ENCODE results near the gene LANCL1. TPM values are rescaled to one million over a fixed set of nuclear protein-coding genes. Genes with fewer than 3 reads are reported as not detected.
"Not testable (repeated sequence)": the region's sequence is repeated elsewhere in the genome, so short reads cannot be mapped to it uniquely, and the experiment has no call there.

Gene LANCL1
- total RNA-seq, 1 experiment from 2014 or later, result 49.9 TPM

DNA sequence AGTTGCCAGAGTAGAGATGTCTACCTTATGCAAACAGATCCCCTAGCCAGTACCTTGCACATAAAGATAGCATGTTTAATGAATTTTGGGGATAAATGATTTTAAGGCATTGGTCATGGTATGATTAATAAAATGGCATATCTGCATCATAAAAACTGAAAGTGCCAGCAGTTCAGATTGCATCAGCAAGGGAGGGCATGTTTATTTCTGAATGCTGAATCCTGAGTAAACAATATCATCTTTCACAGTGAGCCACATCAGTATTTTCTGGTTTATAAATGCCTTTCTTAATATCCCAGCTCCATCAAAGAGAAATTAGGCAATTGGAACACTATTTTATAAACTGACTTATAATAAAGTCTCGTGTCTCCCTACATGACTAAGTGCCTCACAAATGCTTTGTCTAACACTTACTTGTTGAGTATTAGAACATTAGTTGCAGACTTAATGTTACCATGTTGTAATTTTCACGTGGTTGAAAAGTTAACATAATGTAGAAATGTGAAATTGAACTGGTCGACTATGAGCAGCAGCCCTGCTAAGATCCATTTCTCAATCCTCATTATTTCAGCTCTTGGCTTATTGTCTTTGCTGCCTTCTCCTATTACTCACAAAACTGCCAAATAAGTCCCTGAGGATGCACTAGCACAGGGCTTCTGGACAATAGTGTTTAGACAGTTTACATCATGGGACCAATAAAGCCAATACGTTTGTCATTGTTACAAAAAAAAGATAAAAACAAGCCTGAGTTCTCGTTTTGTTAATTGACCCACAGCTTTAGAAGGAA is 48.0 kb downstream of the LANCL1 start:
- Histone ChIP-seq H4K8ac (replicated peaks; ENCODE audit: insufficient read length, low read depth, low read length) (no peak overlapping the region), H2BK15ac (ENCODE audit: low read depth, low read length) (no peak overlapping the region), H3K27ac (ENCODE audit: insufficient read length, low read depth, low read length) (no peak overlapping the region), H3K4me2 (ENCODE audit: insufficient read depth, insufficient read length, low read length) (no peak overlapping the region), H2AFZ (ENCODE audit: low read length) (no peak overlapping the region), H3T11ph (ENCODE audit: low read length) (no peak overlapping the region), H2BK12ac (ENCODE audit: insufficient read length, low read depth, low read length) (no peak overlapping the region), H3K4me1 (ENCODE audit: insufficient read depth, low read length) (no peaks in the 10 kb centered on the region), H3K56ac (ENCODE audit: insufficient read length, low read depth, low read length) (no peak overlapping the region), H3K9ac (ENCODE audit: extremely low read depth, insufficient read length, low read length) (no peak overlapping the region), H3K4ac (ENCODE audit: low read depth, low read length) (no peak overlapping the region), H2BK5ac (ENCODE audit: insufficient read length, low read length) (no peak overlapping the region), H4K5ac (ENCODE audit: insufficient read length, low read depth, low read length) (no peak overlapping the region), H3K23ac (ENCODE audit: insufficient read length, low read depth, low read length) (no peak overlapping the region), H3K18ac (ENCODE audit: insufficient read length, low read depth, low read length) (no peak overlapping the region), H3K14ac (ENCODE audit: insufficient read depth, low read length) (no peak overlapping the region), H3K23me2 (ENCODE audit: insufficient read length, low read depth, low read length, poor library complexity, severe bottlenecking) (no peaks in the 10 kb centered on the region), H2BK20ac (ENCODE audit: low read depth, low read length, poor library complexity, severe bottlenecking) (no peak overlapping the region), H4K91ac (ENCODE audit: insufficient read length, low read depth, low read length) (no peak overlapping the region), H3K9me3 (ENCODE audit: control insufficient read depth, low read depth, low read length) (peaks cover 16% of the 10 kb centered on the region), H4K20me1 (ENCODE audit: control insufficient read depth, insufficient read depth, insufficient read length) (no peaks in the 10 kb centered on the region), H3K79me2 (ENCODE audit: insufficient read depth, low read length) (no peaks in the 10 kb centered on the region), H3K79me1 (ENCODE audit: insufficient read depth, low read depth, low read length, poor library complexity, severe bottlenecking) (no peaks in the 10 kb centered on the region), H2BK120ac (ENCODE audit: low read depth, low read length, poor library complexity, severe bottlenecking) (no peak overlapping the region), H3K27me3 (ENCODE audit: insufficient read depth, low read length) (no peaks in the 10 kb centered on the region), H2AK5ac (ENCODE audit: insufficient read length, low read length) (no peak overlapping the region)
- DNase-seq, result no peak
- no CpG with 5 or more reads among the region's 5 CpGs for WGBS (ENCODE audit: extremely low coverage, insufficient read length, low lambda C conversion rate)
- Mint-ChIP-seq H3K27me3 (ENCODE audit: low read depth) (no peaks in the 10 kb centered on the region; the same call in 1 of the 2 replicates), H3K4me1 (no peaks in the 10 kb centered on the region), H3K9me3 (peaks cover 43 to 54% of the 10 kb centered on the region in 2 experiments), H3K36me3 (ENCODE audit: insufficient read depth in 1 of 3, low read depth in 3 of 3) (peaks cover 58 to 91% (median 63%) of the 10 kb centered on the region in 3 experiments), H3K4me3 (no peak overlapping the region), H3K27ac (no peak overlapping the region)
- TF ChIP-seq, protein P1, sequence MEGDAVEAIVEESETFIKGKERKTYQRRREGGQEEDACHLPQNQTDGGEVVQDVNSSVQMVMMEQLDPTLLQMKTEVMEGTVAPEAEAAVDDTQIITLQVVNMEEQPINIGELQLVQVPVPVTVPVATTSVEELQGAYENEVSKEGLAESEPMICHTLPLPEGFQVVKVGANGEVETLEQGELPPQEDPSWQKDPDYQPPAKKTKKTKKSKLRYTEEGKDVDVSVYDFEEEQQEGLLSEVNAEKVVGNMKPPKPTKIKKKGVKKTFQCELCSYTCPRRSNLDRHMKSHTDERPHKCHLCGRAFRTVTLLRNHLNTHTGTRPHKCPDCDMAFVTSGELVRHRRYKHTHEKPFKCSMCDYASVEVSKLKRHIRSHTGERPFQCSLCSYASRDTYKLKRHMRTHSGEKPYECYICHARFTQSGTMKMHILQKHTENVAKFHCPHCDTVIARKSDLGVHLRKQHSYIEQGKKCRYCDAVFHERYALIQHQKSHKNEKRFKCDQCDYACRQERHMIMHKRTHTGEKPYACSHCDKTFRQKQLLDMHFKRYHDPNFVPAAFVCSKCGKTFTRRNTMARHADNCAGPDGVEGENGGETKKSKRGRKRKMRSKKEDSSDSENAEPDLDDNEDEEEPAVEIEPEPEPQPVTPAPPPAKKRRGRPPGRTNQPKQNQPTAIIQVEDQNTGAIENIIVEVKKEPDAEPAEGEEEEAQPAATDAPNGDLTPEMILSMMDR (conservative IDR thresholded peaks at IDR 0.05), result no peak

DNA sequence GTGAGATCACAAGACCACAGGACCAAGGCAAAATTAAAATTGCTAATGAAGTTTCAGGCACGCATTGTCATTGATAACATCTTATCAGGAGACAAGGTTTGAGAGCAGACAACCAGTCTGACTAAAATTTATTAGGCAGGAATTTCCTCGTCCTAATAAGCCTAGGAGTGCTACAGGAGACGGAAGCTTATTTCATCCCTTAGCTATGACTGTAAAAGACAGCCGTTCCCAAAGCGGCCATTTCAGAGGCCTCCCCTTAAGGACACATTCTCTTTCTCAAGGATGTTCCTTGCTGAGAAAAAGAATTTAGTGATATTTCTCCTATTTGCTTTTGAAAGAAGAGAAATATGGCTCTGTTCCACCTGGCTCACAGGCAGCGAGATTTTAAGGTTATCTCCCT is 49.2 kb downstream of the LANCL1 start:
- not testable (repeated sequence) for H3K4me2 ChIP-seq (ENCODE audit: insufficient read depth, insufficient read length, low read length); H3K27ac ChIP-seq (ENCODE audit: insufficient read length, low read depth, low read length); H3K27me3 ChIP-seq (ENCODE audit: insufficient read depth, low read length); H3K9ac ChIP-seq (ENCODE audit: extremely low read depth, insufficient read length, low read length); H3K27me3 Mint-ChIP-seq (ENCODE audit: low read depth); H3K4me1 ChIP-seq (ENCODE audit: insufficient read depth, low read length); H3K18ac ChIP-seq (ENCODE audit: insufficient read length, low read depth, low read length); H2AFZ ChIP-seq (ENCODE audit: low read length); H2AK5ac ChIP-seq (ENCODE audit: insufficient read length, low read length); H4K20me1 ChIP-seq (ENCODE audit: control insufficient read depth, insufficient read depth, insufficient read length); H3K56ac ChIP-seq (ENCODE audit: insufficient read length, low read depth, low read length); H4K8ac ChIP-seq (replicated peaks; ENCODE audit: insufficient read length, low read depth, low read length); H3K79me2 ChIP-seq (ENCODE audit: insufficient read depth, low read length); H3K23ac ChIP-seq (ENCODE audit: insufficient read length, low read depth, low read length); H2BK12ac ChIP-seq (ENCODE audit: insufficient read length, low read depth, low read length); H2BK120ac ChIP-seq (ENCODE audit: low read depth, low read length, poor library complexity, severe bottlenecking); H3K23me2 ChIP-seq (ENCODE audit: insufficient read length, low read depth, low read length, poor library complexity, severe bottlenecking); H2BK20ac ChIP-seq (ENCODE audit: low read depth, low read length, poor library complexity, severe bottlenecking); H2BK15ac ChIP-seq (ENCODE audit: low read depth, low read length); H3K4ac ChIP-seq (ENCODE audit: low read depth, low read length); H2BK5ac ChIP-seq (ENCODE audit: insufficient read length, low read length); H3T11ph ChIP-seq (ENCODE audit: low read length); H4K91ac ChIP-seq (ENCODE audit: insufficient read length, low read depth, low read length); DNase-seq; H3K4me1 Mint-ChIP-seq; H3K4me3 Mint-ChIP-seq; H3K79me1 ChIP-seq (ENCODE audit: insufficient read depth, low read depth, low read length, poor library complexity, severe bottlenecking); H3K14ac ChIP-seq (ENCODE audit: insufficient read depth, low read length); H3K27ac Mint-ChIP-seq; H4K5ac ChIP-seq (ENCODE audit: insufficient read length, low read depth, low read length)
- Mint-ChIP-seq H3K9me3 (peaks cover 43 to 59% of the 10 kb centered on the region in 2 experiments), H3K36me3 (ENCODE audit: insufficient read depth in 1 of 3, low read depth in 3 of 3) (peaks cover 60 to 87% (median 63%) of the 10 kb centered on the region in 3 experiments)
- H3K9me3 ChIP-seq (ENCODE audit: control insufficient read depth, low read depth, low read length), result peaks cover 16% of the 10 kb centered on the region
- no CpG with 5 or more reads among the region's 6 CpGs for WGBS (ENCODE audit: extremely low coverage, insufficient read length, low lambda C conversion rate)

All from H9 (cell line).